NCI-H146 (cell line): ENCODE measurements around the gene KIF22.
"Not testable (repeated sequence)": the region's sequence is repeated elsewhere in the genome, so short reads cannot be mapped to it uniquely, and the experiment has no call there.

Source experiments
- DNase-seq: peaks from one replicate; lab custom pipeline; 2025; lab: John Stamatoyannopoulos, UW

The KIF22 gene

DNA sequence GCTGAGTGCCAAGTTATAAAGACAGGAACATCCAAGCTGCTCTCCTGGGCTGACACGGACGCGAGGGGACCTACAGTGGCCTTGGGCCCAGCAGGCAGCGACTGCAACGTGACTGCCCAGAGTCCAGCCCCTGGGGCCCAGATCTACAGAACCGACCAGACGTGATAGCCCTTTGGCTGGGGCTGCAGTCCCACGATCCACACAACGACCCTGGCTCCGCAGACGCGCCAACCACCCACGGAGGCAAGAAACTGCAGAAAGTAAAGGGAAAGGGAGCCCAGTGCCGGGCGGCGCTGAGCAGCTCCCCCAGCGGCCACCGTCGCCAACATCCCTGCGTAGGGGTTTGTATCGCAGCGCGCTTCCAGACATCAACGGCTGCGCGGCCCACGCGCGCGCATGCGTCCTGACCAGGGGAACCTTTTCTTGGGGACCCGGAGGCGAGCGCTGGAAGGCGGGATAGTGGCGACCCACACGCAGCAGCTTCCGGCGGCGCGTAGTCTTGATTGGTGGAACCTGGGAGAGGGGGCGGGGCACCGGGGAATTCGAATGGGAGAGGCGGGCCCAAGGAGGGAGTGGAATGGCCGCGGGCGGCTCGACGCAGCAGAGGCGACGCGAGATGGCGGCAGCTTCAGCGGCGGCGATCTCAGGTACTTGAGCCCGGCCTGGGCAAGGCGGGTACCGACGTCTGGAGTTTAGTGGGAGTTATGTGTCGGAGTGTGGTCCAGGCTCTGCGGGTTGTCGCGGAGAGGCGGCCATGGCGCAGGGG lies at the start of gene KIF22:
Gene KIF22, plus strand, starts transcription at position 569 of the 766 bp plus-strand sequence. Its CDS starts 9 bp downstream, at position 578.
- peak; percentile 100 for DNase-seq

DNA sequence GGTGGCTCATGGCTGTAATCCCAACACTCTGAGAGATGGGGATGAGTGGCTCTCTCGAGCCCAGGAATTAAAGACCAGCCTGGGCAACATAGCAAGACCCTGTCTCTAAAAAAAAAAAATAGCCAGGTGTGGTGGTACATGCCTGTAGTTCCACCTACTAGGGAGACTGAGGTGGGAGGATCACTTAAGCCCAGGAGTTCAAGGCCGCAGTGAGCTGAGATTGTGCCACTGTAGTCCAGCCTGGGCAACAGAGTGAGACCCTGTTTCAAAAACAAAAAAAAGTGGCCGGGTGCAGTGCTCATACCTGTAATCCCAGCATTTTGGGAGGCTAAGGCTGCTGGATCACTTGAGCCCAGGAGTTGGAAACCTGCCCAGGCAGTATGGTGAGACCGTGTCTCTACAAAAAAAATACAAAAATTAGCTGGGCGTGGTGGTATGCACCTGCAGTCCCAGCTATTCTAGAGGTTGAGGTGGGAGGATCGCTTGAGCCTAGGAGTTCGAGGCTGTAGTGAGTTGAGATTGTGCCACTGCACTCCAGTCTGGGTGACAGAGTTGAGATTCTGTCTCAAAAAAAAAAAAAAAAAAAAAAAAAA lies 47.8 kb upstream of the KIF22 start:
- no peak for DNase-seq

DNA sequence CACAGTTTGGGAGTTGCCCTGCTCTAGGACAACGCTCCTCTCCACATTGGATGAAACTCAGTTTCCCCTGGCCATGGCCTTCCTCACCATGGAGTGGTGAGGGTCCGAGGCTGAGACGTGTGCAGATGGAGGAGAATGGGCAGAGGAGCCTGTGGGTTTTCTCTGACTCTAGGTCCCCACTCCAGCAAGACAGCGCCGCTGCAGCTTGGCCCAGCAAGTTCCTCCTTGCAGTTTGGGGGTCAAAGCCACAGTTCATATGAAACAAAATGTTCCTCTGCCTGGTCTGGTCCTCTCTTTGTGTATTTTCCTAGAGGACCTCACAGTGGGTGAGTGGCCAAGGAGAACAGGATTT lies 47.1 kb upstream of the KIF22 start:
- no peak for DNase-seq

DNA sequence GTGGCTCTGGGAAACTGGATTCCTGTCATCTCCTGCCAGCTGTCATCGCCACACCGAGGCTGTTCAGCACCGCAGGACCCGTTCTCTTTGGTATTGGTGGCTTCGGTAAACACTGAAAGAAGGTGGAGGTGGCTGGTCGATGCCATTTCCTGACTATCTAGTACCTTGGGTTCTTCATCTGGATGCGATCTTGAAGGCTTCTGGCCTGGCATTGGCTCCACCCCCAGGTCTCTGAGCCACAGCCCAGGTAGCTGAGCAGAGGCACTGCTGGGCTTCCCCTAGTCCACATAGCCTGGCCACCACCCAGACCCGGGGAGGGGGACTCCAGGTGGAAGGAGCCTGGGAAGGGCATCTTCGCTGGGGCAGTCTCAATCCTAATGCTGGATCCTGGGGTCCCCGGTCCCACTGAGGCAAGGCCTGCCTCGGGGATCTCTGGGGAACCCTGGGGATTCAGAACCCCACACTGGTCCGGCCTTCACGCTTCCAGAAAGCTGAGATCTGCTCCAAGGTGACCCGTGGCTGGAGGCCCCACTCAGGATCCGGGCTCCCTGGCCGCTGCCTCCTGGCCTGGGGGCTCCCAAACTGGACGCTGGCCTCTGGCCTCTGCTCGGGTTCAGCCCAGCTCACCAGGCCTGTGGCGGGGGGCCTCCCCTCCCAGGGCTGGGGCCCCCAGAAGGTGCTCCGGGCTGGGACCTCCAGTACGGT lies 46.6 kb upstream of the KIF22 start:
- DNase-seq, result no peak

DNA sequence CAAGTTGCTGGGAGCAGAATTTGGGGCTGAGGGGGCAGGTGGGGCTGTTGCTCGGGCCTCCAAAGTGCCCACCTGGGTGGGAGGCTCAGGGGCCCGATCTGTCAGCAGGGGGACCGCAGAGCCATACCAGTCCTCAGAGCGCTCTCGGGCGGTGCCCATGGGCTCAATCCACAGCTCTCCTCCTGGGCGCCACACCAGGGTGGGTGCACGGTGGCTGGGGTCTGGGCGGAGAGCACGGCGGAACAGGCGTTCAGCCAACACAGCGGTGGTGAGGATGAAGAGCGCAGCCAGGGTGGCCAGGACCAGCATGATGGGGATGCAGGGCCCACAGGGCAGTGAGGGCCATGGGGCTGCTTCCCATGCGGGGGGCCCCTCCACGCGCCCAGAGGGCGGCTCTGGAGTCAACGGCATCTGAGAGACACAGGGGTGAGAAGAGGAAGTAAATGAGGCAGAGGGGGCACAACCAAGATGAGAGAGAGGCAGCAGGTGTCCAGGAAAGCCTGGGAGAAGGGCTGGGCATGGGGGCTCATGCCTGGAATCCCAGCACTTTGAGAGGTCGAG lies 45.9 kb upstream of the KIF22 start:
- no peak for DNase-seq

DNA sequence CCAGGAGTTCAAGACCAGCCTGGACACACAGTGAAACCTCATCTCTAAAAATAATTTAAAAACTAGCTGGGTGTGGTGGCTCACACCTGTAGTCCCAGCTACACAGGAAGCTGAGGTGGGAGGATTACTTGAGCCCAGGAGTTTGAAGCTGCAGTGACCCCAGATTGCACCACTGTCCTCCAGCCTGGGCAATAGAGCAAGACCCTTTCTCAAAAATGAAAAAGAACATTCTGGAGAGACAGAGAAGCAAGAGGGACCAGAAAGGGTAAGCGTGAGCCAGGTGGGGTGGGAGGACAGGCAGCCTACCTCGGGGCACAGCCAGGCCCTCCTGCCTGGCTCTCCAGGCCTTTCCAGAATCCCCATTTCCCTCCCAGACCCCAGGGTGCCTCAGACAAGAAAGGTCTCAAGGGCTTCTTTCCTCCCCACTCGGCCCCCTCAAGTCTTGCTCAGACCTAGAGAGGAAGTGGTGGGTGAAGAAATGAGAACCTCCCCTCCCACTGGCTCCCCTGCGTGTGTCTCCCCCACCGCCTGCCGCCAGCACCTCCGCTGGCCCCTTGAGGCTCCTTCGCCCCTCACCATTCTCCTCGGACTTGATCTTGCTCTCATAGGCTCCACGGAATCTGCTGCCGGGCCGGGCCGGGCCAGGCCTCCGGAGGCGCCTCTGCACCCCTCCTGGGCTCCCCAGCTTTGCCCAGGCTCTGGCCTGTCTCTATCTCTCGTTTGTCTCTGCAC lies 45.3 kb upstream of the KIF22 start:
- no peak for DNase-seq

DNA sequence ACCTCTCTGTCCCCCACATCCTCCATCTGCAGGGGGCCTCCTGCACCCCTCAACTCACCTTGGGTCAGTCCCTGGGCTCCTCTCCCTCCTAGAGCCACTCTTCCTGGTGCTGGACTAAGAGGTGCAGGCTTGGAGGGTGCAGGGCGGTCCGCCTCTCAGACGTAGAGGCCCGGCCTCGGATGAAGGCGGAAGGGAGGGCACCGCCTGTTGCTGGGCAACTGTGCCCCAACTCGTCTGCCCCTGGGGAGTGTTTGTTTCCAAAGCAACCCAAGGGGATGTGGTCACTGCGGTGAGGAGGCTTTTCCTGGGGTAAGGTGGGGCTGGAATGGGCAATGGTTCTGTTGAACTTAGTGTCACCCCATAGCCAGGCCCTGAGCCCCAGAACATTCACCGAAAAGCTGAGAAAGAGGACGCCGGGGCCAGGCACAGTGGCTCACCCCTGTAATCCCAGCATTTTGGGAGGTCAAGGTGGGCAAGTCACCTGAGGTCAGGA lies 44.7 kb upstream of the KIF22 start, which contains the start of gene C16orf54:
Gene C16orf54, minus strand, starts transcription at position 138 of the 493 bp plus-strand sequence. CDS start 1,039 bp downstream, outside the sequence.
- DNase-seq, result no peak

DNA sequence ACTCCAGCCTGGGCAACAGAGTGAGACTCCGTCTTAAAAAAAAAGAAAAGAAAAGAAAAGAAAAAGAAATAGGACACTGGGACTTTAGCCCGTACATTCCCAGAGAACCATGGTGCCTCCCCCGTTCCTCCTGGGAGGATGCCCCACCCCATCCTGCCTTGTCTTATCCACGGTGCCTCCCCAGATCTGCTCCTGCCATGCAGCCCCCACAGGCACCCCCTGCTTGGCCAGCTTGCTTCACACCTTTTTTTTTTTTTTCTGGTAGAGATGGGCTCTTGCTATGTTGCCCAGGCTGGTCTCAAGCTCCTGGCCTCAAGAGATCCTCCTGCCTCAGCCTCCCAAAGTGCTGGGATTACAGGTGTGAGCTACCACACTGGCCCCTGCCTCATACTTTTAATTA lies 44.0 kb upstream of the KIF22 start:
- not testable (repeated sequence) for DNase-seq

DNA sequence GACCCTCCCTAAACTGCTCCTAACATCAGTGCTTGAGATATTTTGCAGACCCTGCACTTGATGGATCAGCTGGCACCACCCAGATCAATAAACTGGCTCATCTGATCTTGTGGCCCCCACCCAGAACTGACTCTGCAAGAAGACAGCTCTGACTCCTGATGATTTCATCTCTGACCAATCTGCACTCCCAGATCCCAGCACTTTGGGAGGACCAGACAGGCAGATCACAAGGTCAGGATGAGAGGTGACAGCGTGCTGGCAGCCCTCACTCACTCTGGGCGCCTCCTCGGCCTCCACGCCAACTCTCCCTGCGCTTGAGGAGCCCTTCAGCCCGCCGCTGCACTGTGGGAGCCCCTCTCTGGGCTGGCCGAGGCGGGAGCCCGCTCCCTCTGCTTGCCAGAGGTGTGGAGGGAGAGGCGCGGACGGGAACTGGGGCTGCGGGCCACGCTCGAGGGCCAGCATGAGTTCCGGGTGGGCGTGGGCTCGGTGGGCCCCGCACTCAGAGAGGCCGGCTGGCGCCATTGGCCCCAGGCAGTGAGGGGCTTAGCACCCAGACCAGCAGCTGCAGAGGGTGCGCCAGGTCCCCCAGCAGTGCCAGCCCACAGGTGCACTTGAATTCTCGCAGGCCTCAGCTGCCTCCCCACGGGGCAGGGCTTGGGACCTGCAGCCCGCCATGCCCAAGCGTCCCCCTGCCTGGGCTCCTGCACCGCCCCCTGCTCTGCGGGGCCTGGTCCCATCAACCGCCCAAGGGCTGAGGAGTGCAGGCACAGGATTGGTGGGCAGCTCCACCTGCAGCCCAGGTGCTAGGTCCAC lies 42.4 kb upstream of the KIF22 start:
- no peak for DNase-seq

DNA sequence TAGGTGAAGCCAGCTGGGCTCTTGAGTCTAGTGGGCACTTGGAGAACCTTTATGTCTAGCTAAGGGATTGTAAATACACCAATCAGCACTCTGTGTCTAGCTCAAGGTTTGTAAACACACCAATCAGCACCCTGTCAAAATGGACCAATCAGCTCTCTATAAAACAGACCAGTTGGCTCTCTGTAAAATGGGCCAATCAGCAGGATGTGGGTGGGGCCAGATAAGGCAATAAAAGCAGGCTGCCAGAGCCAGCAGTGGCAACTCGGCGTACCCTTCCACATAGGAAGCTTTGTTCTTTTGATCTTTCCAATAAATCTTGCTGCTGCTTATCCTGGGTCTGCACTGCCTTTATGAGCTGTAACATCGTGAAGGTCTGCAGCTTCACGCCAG lies 41.8 kb upstream of the KIF22 start:
- not testable (repeated sequence) for DNase-seq

DNA sequence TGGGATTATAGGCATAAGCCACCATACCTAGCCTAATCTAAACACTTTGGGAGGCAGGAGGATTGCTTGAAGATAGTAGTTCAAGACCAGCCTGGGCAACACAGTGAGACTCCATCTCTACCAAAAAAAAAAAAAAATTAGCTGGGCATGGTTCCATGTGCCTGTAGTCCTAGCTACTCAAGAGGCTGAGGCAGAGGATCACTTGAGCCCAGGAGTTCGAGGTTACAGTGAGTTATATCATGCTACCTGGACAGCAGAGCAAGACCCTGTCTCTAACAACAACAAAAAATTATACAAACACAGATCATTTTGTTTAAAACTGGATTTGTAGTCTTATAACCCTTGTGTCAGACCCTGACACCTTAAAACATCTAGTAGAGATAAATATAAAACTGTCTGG lies 37.0 kb upstream of the KIF22 start:
- no peak for DNase-seq

DNA sequence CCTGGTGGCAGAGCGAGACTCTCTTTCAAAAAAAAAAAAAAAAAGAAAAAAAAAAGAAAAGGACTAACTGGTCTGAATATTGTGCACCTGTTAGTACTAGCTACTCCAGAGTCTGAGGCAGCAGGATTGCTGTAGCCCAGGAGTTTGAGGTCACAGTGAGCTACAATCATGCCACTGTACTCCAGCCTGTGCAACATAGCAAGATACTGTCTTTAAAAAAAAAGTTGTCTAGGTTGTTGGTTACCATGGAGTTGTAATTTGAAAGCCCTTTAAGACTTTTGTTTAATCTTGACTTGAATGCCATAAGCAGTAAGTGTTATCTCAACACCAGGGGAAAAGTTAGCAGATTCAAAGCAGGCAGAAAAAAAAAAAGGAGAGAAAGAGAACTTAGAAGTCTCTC lies 33.9 kb upstream of the KIF22 start:
- DNase-seq, result no peak

DNA sequence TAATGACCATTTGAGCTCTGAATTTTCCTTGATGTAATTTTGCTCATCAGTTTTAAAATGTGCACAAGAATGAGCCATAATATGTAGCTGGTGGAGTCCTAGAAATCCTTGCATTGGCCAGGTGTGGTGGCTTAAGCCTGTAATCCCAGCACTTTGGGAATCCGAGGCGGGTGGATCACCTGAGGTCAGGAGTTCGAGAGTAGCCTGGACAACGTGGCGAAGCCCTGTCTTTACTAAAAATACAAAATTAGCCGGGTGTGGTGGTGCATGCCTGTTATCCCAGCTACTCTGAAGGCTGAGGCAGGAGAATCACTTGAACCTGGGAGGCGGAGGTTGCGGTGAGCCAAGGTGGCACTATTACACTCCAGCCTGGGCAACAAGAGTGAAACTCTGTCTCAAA lies 33.5 kb upstream of the KIF22 start:
- DNase-seq, result not testable (repeated sequence)

DNA sequence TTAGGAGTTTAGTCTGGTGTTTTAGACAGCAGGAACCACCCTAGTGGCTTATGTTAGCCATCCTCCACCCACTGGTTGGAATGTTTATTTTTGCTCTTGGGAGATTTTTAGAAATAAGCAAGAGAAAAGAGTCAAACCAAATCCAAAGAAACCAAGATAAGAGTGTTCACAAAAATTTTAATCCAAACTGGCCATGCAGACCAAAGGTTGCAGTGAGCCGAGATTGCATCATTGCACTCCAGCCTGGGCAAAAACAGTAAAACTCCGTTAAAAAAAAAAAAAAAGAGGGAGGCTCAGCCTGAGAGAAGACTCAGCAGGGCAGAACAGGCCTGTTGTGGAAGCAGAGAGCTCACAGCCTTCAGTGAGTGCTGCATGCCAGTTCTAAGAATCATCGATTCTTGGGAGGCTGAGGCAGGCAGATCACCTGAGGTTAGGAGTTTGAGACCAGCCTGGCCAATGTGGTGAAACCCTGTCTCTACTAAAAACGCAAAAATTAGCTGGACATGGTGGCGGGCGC lies 32.5 kb upstream of the KIF22 start:
- DNase-seq, result no peak

DNA sequence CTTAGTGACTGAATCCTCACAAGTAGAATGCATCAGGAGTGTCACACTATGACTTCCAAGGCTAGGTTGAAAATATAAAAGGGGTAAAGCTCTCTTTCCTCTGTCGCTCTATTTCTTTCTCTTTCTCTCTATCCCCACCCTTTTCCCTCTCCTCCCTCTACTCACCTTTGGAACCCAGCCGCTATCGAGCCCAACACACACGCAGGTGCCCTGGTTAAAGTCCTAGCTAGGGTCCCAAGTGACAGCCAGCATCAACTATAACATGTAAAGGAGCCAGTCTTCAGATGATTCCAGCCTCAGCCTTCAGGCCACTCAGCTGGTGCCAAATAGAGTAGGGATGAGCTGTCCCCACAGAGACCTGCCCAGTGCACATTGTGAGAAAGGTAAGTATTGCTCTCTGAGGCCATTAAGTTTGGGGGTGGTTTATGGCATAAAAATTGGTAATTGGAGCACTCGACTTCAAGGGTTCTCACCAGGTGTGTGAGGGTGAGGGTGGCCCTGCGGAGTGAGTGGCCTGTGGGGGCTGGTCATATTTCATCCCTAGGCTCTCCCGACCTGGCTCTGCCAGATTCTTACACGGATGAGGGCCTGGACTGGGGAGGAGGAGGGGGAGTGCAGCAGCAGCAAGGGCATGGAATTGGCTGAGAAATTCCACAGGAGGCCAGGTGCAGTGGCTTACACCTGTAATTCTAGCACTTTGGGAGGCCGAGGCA lies 29.8 kb upstream of the KIF22 start:
- DNase-seq, result no peak

DNA sequence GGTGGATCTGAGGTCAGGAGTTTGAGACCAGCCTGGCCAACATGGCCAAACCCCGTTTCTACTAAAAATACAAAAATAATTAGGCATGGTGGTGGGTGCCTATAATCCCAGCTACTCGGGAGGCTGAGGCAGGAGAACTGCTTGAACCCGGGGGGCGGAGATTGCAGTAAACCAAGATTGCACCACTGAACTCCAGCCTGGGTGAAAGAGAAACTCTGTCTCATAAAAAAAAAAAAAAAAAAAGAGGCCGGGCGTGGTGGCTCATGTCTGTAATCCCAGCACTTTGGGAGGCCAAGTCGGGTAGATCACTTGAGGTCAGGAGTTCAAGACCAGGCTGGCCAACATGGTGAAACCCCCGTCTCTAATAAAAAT lies 29.3 kb upstream of the KIF22 start:
- not testable (repeated sequence) for DNase-seq

DNA sequence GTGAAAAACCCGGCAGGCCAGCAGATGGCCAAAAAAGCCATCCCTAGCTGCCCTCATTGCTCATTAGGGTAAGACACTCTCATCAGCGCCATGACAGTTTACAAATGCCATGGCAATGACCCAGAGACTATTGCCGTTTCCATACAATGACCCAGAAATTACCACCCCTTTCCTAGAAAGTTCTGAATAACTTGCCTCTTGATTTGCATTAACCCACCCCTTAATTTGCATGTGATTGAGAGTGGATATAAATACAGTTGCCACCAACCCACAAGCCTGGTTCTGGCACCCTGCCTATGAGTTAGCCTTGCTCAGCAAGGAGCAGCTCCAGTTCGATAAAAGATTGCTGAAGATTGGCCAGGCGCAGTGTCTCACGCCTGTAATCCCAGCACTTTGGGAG lies 28.7 kb upstream of the KIF22 start:
- DNase-seq, result no peak

DNA sequence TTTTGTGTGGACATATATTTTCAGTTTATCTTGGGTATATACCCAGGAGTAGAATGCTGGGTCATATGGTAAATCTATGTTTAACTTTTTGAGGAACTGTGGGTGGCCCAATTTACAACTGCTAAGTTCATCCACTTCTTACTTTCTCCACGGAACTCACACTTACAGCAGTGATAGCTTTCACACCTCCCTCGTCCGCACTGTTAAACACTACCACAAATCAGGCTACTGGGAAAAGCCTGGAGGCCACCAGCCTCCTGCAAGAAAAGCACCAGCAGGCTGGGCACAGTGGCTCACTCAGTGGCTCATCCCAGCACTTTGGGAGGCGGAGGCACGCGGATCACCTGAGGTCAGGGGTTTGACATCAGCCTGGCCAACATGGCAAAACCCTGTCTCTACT lies 27.2 kb upstream of the KIF22 start:
- DNase-seq, result no peak

DNA sequence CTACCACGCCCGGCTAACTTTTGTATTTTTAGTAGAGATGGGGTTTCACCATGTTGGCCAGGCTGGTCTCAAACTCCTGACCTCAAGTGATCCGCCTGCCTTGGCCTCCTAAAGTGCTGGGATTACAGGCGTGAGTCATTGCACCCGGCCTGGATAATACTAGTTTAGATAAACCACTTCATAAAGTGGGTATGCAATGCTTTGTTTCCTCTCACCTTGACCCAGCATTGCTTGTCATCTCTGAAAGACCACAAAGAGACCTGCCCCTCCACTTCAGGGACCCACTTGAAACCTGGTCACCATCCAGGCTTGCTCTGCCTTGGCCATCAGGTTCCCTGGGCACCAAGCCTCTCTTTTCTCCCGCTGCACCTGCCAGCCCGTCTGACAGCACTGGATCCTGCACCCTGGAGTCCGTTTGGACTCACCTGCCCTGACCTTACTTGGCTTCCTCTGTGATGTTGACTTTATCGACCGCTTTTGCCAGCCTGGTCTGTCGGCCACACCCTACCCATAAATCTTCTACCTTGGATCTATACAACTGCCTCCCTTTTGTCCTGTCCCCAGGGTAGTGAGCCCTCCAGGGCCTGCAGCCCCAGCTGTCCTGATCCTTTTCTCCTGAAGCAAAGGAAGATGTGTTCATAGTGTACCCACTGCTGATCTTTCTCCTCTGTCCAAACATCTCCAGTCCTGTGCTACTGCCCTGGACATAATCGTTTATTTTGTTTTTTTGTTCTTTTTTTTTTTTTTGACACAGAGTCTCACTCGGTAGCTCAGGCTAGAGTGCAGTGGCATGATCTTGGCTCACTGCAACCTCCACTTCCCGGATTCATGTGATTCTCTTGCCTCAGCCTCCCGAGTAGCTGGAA lies 25.2 kb upstream of the KIF22 start:
- DNase-seq, result peak; percentile 100
